IMR-90 (cell line): ENCODE results near the gene CHRNA1. TPM values are rescaled to one million over a fixed set of nuclear protein-coding genes. Genes with fewer than 3 reads are reported as not detected.

ENCODE experiments used
- ATAC-seq: fragments of 200-7000 bp; cut with Tn5 transposase; 2 replicates; pipeline ENCODE4 v1.9.1; 2020; ENCODE audit warnings: low read depth, mild to moderate bottlenecking, moderate library complexity
- BruUV-seq: library from RNA; stranded (reverse); fragments of 400-500 nt; replicated peaks from 2 replicates; lab custom pipeline; 2021; lab: Mats Ljungman, UMichigan
- CTCF ChIA-PET: fragments of 300-600 bp; formaldehyde crosslinking; extraction: SDS; loops from one replicate; lab custom pipeline; 2021; ENCODE audit warnings: antibody characterized with exemption; lab: Yijun Ruan, JAX
- POLR2A ChIA-PET: fragments of 300-600 bp; sonication (Branson Sonifier 250); formaldehyde crosslinking; loops from one replicate; lab custom pipeline; 2022; ENCODE audit warnings: antibody characterized with exemption; ENCODE audit not compliant: unreplicated experiment; lab: Charles Lee
- DNase-seq: peaks from one replicate; pipeline ENCODE4 v3.0.0; 2013
- H2AFZ ChIP-seq: replicated peaks from 2 replicates; pipeline ENCODE3; 2013; ENCODE audit warnings: low read length, mild to moderate bottlenecking; ENCODE audit not compliant: poor library complexity
- H2AK5ac ChIP-seq: 2 replicates; pipeline ENCODE4 v1.6.1; 2013; ENCODE audit warnings: low read depth, low read length, inconsistent platforms
- H2AK9ac ChIP-seq: replicated peaks from 2 replicates; pipeline ENCODE3; 2013; ENCODE audit warnings: mild to moderate bottlenecking, low read depth, low read length, moderate library complexity; ENCODE audit not compliant: poor library complexity
- H2BK120ac ChIP-seq: 2 replicates; pipeline ENCODE4 v1.6.1; 2013; ENCODE audit warnings: low read depth, low read length, inconsistent platforms
- H2BK15ac ChIP-seq: 3 replicates; pipeline ENCODE4 v1.6.1; 2013; ENCODE audit warnings: low read depth, low read length, inconsistent platforms
- H2BK20ac ChIP-seq: 2 replicates; pipeline ENCODE4 v1.6.1; 2013; ENCODE audit warnings: low read depth, mild to moderate bottlenecking, inconsistent platforms, low read length, moderate library complexity
- H2BK5ac ChIP-seq: 2 replicates; pipeline ENCODE4 v1.6.1; 2013; ENCODE audit warnings: mild to moderate bottlenecking, low read depth, low read length, inconsistent platforms; ENCODE audit not compliant: poor library complexity, severe bottlenecking
- H3K14ac ChIP-seq: replicated peaks from 2 replicates; pipeline ENCODE4 v1.6.1; 2013; ENCODE audit warnings: low read depth, low read length, inconsistent platforms
- H3K18ac ChIP-seq: 2 replicates; pipeline ENCODE4 v1.6.1; 2013; ENCODE audit warnings: low read depth, low read length, control low read depth
- H3K23ac ChIP-seq: 2 replicates; pipeline ENCODE4 v1.6.1; 2013; ENCODE audit warnings: low read depth, low read length, inconsistent platforms
- H3K27ac ChIP-seq: 2 replicates; pipeline ENCODE4 v1.5.1; 2013; ENCODE audit warnings: mild to moderate bottlenecking, control low read depth, low read length; ENCODE audit not compliant: insufficient read depth
- H3K27me3 ChIP-seq: 2 replicates; pipeline ENCODE4 v1.6.1; 2013; ENCODE audit warnings: low read length; ENCODE audit not compliant: control insufficient read depth, insufficient read depth
- H3K36me3 ChIP-seq: 2 replicates; pipeline ENCODE4 v1.6.1; 2013; ENCODE audit warnings: low read length, mixed read lengths; ENCODE audit not compliant: control insufficient read depth, insufficient read depth
- H3K4ac ChIP-seq: 2 replicates; pipeline ENCODE4 v1.6.1; 2013; ENCODE audit warnings: low read depth, low read length, inconsistent platforms
- H3K4me1 ChIP-seq: 2 replicates; pipeline ENCODE4 v1.6.1; 2013; ENCODE audit warnings: low read length, mixed read lengths; ENCODE audit not compliant: control insufficient read depth, insufficient read depth
- H3K4me2 ChIP-seq: 2 replicates; pipeline ENCODE4 v1.6.1; 2013; ENCODE audit warnings: low read depth, mild to moderate bottlenecking, control low read depth, low read length, moderate library complexity
- H3K4me3 ChIP-seq: 2 replicates; pipeline ENCODE4 v1.5.1; 2013; ENCODE audit warnings: low read depth, mild to moderate bottlenecking, control low read depth, low read length, moderate library complexity; ENCODE audit not compliant: insufficient read depth
- H3K56ac ChIP-seq: 2 replicates; pipeline ENCODE4 v1.6.1; 2013; ENCODE audit warnings: low read length, inconsistent platforms; ENCODE audit not compliant: insufficient read depth; ENCODE audit errors: extremely low read depth
- H3K79me1 ChIP-seq, 2 experiments: 2 replicates each; pipeline ENCODE4 v1.6.1; 2013; ENCODE audit warnings: low read length in 2 of 2, inconsistent platforms in 1 of 2, low read depth in 1 of 2
- H3K9ac ChIP-seq: 2 replicates; pipeline ENCODE4 v1.6.1; 2013; ENCODE audit warnings: low read depth, low read length, control low read depth
- H3K9me1 ChIP-seq: 2 replicates; pipeline ENCODE4 v1.6.1; 2013; ENCODE audit warnings: low read length, inconsistent platforms; ENCODE audit not compliant: insufficient read depth
- H3K9me3 ChIP-seq: 2 replicates; pipeline ENCODE4 v1.6.1; 2013; ENCODE audit warnings: low read length; ENCODE audit not compliant: control insufficient read depth, insufficient read depth
- H4K20me1 ChIP-seq: 2 replicates; pipeline ENCODE4 v1.6.1; 2013; ENCODE audit warnings: low read length, inconsistent platforms; ENCODE audit not compliant: insufficient read depth
- H4K5ac ChIP-seq: 2 replicates; pipeline ENCODE4 v1.6.1; 2013; ENCODE audit warnings: mild to moderate bottlenecking, low read depth, low read length, control low read depth
- H4K8ac ChIP-seq, 2 experiments: 2 replicates each; pipeline ENCODE4 v1.6.1; 2013; ENCODE audit warnings: low read depth in 2 of 2, low read length in 2 of 2, control low read depth in 1 of 2, inconsistent platforms in 1 of 2
- H4K91ac ChIP-seq: 2 replicates; pipeline ENCODE4 v1.6.1; 2013; ENCODE audit warnings: low read depth, low read length, inconsistent platforms; ENCODE audit not compliant: insufficient read depth
- CEBPB ChIP-seq: IDR thresholded peaks from 2 replicates; pipeline ENCODE4 v1.6.1; 2012; ENCODE audit warnings: low read depth, low read length, improper control_type of control experiment
- CHD1 ChIP-seq: IDR thresholded peaks from 2 replicates; pipeline ENCODE4 v1.6.1; 2012; ENCODE audit warnings: low read depth, low read length, improper control_type of control experiment
- ELK1 ChIP-seq: fragments of 150-350 bp; IDR thresholded peaks from 2 replicates; pipeline ENCODE4 v1.6.1; 2016; ENCODE audit warnings: low read depth, mild to moderate bottlenecking, low read length, moderate library complexity, borderline replicate concordance
- FOS ChIP-seq: fragments of 150-350 bp; IDR thresholded peaks from 2 replicates; pipeline ENCODE4 v1.6.1; 2016; ENCODE audit warnings: low read depth, low read length
- MAFK ChIP-seq: IDR thresholded peaks from 2 replicates; pipeline ENCODE4 v1.6.1; 2012; ENCODE audit warnings: low read depth, low read length, improper control_type of control experiment
- MAZ ChIP-seq: IDR thresholded peaks from 2 replicates; pipeline ENCODE4 v1.6.1; 2012; ENCODE audit warnings: low read depth, mild to moderate bottlenecking, low read length, improper control_type of control experiment, moderate library complexity, borderline replicate concordance
- MXI1 ChIP-seq: IDR thresholded peaks from 2 replicates; pipeline ENCODE4 v1.6.1; 2012; ENCODE audit warnings: low read depth, mild to moderate bottlenecking, low read length, moderate library complexity, borderline replicate concordance
- NFE2L2 ChIP-seq: fragments of 150-350 bp; IDR thresholded peaks from 2 replicates; pipeline ENCODE4 v1.6.1; 2016; ENCODE audit warnings: low read depth, mild to moderate bottlenecking, low read length
- POLR2A ChIP-seq: IDR thresholded peaks from 2 replicates; pipeline ENCODE4 v1.6.1; 2012; ENCODE audit warnings: mild to moderate bottlenecking, low read depth, low read length
- RAD21 ChIP-seq: IDR thresholded peaks from 2 replicates; pipeline ENCODE4 v1.6.1; 2012; ENCODE audit warnings: low read length, improper control_type of control experiment
- RCOR1 ChIP-seq: IDR thresholded peaks from 2 replicates; pipeline ENCODE4 v1.6.1; 2012; ENCODE audit warnings: mild to moderate bottlenecking, low read length, improper control_type of control experiment; ENCODE audit not compliant: insufficient replicate concordance
- RFX5 ChIP-seq: IDR thresholded peaks from 2 replicates; pipeline ENCODE4 v1.8.0; 2012; ENCODE audit warnings: low read depth, mild to moderate bottlenecking, low read length, moderate library complexity
- SMC3 ChIP-seq: fragments of 150-350 bp; IDR thresholded peaks from 2 replicates; pipeline ENCODE4 v1.6.1; 2016; ENCODE audit warnings: low read depth, mild to moderate bottlenecking, antibody characterized with exemption, low read length, moderate library complexity
- USF2 ChIP-seq: fragments of 150-350 bp; IDR thresholded peaks from 2 replicates; pipeline ENCODE4 v1.6.1; 2017; ENCODE audit warnings: mild to moderate bottlenecking, antibody characterized with exemption, low read length, low read depth
- WGBS, 2 experiments: methylation state at CpG; one replicate each; pipeline versions ENCODE4 v1.1.5 to v1.1.7; 2013; ENCODE audit warnings: missing lambda C conversion rate in 2 of 2; ENCODE audit not compliant: insufficient read length in 1 of 2; ENCODE audit errors: extremely low coverage in 2 of 2; 5-methylcytosine and 5-hydroxymethylcytosine counted together
- dilution Hi-C: fragments of 300-500 bp; cut with HindIII; formaldehyde crosslinking; loops from one replicate; pipeline ENCODE4 v1.14.3; 2018; ENCODE audit warnings: low sequenced_read_pairs; ENCODE audit not compliant: unreplicated experiment
- in situ Hi-C: fragments of 300-500 bp; cut with MboI; formaldehyde crosslinking; loops from 3 replicates; pipeline ENCODE4 v1.14.3; 2019; ENCODE audit warnings: low sequenced_read_pairs, inconsistent platforms, mixed read lengths
- intact Hi-C: fragments of 100-400 bp; cut with micrococcal nuclease; formaldehyde crosslinking; loops from 2 replicates; pipeline ENCODE4 v1.10.0; 2022
- polyA plus RNA-seq, 3 experiments: library from polyadenylated mRNA; depleted of rRNA; stranded (reverse); fragments of >200 nt; gene quantifications; 2 replicates each; pipeline ENCODE4 v1.2.3, GENCODE V29; 2012; ENCODE audit warnings: low replicate concordance in 1 of 3
- total RNA-seq: library from RNA; depleted of rRNA; stranded (reverse); fragments of >200 nt; gene quantifications from 2 replicates; pipeline ENCODE4 v1.2.3, GENCODE V29; 2012
- TF ChIP-seq, protein P1 (sequence below): conservative IDR thresholded peaks from 2 replicates; pipeline ENCODE4 v1.5.1; 2012; ENCODE audit warnings: mild to moderate bottlenecking, low read depth, low read length, improper control_type of control experiment

The CHRNA1 gene
- total and polyA plus RNA-seq, 2 of the 4 experiments (the other 2 are of a cell fraction): 0.75 to 0.90 TPM

GRCh38 chr2:174738841-174739240 is 25.4 kb downstream of the CHRNA1 start:
- Histone ChIP-seq H2AFZ (no peak overlapping the region), H4K20me1 (no peaks in the 10 kb centered on the region), H2BK15ac (no peak overlapping the region), H3K4me3 (no peak overlapping the region), H3K18ac (no peak overlapping the region), H2BK120ac (no peak overlapping the region), H3K27ac (no peak overlapping the region), H4K8ac (no peak overlapping the region), H2AK9ac (no peak overlapping the region), H3K23ac (no peak overlapping the region), H3K27me3 (peaks cover 37% of the 10 kb centered on the region), H3K56ac (no peak overlapping the region), H2BK5ac (no peak overlapping the region), H2BK20ac (no peak overlapping the region), H4K5ac (no peak overlapping the region), H3K14ac (no peak overlapping the region), H3K4ac (no peak overlapping the region), H3K9ac (no peak overlapping the region), H3K4me2 (no peak overlapping the region), H3K79me1 (no peaks in the 10 kb centered on the region), H3K36me3 (no peaks in the 10 kb centered on the region), H4K91ac (no peak overlapping the region), H3K9me1 (no peaks in the 10 kb centered on the region), H3K4me1 (no peaks in the 10 kb centered on the region), H2AK5ac (no peak overlapping the region), H3K9me3 (no peaks in the 10 kb centered on the region; the same call in 1 of the 2 replicates)
- no TSS peak for BruUV-seq
- dilution Hi-C loops (no loop called here), in situ Hi-C loops (loop anchor here (25.0 kb wide), 1 partner anchor 1348 kb away; the partner anchor contains the start of genes EVX2, HOXD12 and HOXD13), intact Hi-C loops (no loop called here)
- ATAC-seq: no peak
- CTCF ChIA-PET: interaction anchor here (1.4 kb wide), 1 partner anchor 10 kb away, joined by 4 read pairs; no protein-coding TSS in a partner anchor
- WGBS, 2 experiments: no CpG with 5 or more reads among the region's 4 CpGs
- DNase-seq: no peak
- no peak for TF ChIP-seq MXI1
- TF ChIP-seq MAZ: no peak
- TF ChIP-seq MAFK: no peak
- no peak for TF ChIP-seq FOS
- no peak for TF ChIP-seq USF2
- TF ChIP-seq, protein P1, sequence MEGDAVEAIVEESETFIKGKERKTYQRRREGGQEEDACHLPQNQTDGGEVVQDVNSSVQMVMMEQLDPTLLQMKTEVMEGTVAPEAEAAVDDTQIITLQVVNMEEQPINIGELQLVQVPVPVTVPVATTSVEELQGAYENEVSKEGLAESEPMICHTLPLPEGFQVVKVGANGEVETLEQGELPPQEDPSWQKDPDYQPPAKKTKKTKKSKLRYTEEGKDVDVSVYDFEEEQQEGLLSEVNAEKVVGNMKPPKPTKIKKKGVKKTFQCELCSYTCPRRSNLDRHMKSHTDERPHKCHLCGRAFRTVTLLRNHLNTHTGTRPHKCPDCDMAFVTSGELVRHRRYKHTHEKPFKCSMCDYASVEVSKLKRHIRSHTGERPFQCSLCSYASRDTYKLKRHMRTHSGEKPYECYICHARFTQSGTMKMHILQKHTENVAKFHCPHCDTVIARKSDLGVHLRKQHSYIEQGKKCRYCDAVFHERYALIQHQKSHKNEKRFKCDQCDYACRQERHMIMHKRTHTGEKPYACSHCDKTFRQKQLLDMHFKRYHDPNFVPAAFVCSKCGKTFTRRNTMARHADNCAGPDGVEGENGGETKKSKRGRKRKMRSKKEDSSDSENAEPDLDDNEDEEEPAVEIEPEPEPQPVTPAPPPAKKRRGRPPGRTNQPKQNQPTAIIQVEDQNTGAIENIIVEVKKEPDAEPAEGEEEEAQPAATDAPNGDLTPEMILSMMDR: no peak
- TF ChIP-seq RCOR1: no peak
- no peak for TF ChIP-seq CEBPB
- no peak for TF ChIP-seq ELK1
- TF ChIP-seq SMC3: no peak
- TF ChIP-seq RFX5: no peak
- no peak for TF ChIP-seq NFE2L2
- no peak for TF ChIP-seq CHD1
- TF ChIP-seq POLR2A: no peak
- TF ChIP-seq RAD21: no peak
- POLR2A ChIA-PET: no interaction called here
